GM12878 (cell line): ENCODE data around the gene LRCH4. TPM values are rescaled to one million over a fixed set of nuclear protein-coding genes. Genes with fewer than 3 reads are reported as not detected.
A peak's percentile ranks its signal among the peaks of the same experiment; 100 is the strongest.

Experiments used
- CBFB ChIP-seq: IDR thresholded peaks from 2 replicates; pipeline ENCODE4 v1.6.1; 2016; ENCODE audit warnings: antibody characterized with exemption, low read depth
- LARP7 ChIP-seq: fragments of 450-650 bp; IDR thresholded peaks from 2 replicates; pipeline ENCODE4 v1.6.1; 2017; ENCODE audit warnings: mild to moderate bottlenecking
- ZNF384 ChIP-seq: IDR thresholded peaks from 2 replicates; pipeline ENCODE4 v1.6.1; 2012; ENCODE audit warnings: low read depth, mild to moderate bottlenecking, low read length, improper control_type of control experiment, borderline replicate concordance
- polyA plus RNA-seq, 11 experiments: library from polyadenylated mRNA; depleted of rRNA in 4 of 11; unstranded in 6 of 11; stranded (reverse) in 5 of 11; fragments of >200 nt; fragmentation: Nextera tagmentation in 4 of 11; fragmentation: Illumina TruSeq in 1 of 11; extraction: Ambion mirVana in 4 of 11; extraction: Trizol in 1 of 11; gene quantifications; 1 replicate in 1 of 11; 2 replicates in 10 of 11; pipeline versions ENCODE4 v1.2.1 to v1.2.3, GENCODE V29; 2011 to 2016; ENCODE audit warnings: inconsistent platforms in 2 of 11, missing spikeins in 2 of 11, low read depth in 1 of 11
- total RNA-seq, 4 experiments: library from RNA; depleted of rRNA in 3 of 4; stranded (reverse); fragments of >200 nt in 3 of 4; fragmentation: Illumina TruSeq in 1 of 4; extraction: Trizol in 1 of 4; gene quantifications; 2 replicates each; pipeline versions ENCODE4 v1.2.1 to v1.2.3, GENCODE V29; 2013 to 2021
- TF ChIP-seq, protein P1 (sequence below): fragments of 450-650 bp; IDR thresholded peaks from 2 replicates; pipeline ENCODE4 v1.6.1; 2017; ENCODE audit warnings: low read depth, mild to moderate bottlenecking, moderate library complexity
- TF ChIP-seq, protein P2 (sequence below): fragments of 450-650 bp; IDR thresholded peaks from 2 replicates; pipeline ENCODE4 v1.6.1; 2017; ENCODE audit warnings: mild to moderate bottlenecking, moderate library complexity

LRCH4 gene
- total and polyA plus RNA-seq, 10 of the 15 experiments (the other 5 are each of a cell fraction or from before 2014, with no cell fraction given) = 0.58 to 96.7 (median 28.4) TPM

DNA sequence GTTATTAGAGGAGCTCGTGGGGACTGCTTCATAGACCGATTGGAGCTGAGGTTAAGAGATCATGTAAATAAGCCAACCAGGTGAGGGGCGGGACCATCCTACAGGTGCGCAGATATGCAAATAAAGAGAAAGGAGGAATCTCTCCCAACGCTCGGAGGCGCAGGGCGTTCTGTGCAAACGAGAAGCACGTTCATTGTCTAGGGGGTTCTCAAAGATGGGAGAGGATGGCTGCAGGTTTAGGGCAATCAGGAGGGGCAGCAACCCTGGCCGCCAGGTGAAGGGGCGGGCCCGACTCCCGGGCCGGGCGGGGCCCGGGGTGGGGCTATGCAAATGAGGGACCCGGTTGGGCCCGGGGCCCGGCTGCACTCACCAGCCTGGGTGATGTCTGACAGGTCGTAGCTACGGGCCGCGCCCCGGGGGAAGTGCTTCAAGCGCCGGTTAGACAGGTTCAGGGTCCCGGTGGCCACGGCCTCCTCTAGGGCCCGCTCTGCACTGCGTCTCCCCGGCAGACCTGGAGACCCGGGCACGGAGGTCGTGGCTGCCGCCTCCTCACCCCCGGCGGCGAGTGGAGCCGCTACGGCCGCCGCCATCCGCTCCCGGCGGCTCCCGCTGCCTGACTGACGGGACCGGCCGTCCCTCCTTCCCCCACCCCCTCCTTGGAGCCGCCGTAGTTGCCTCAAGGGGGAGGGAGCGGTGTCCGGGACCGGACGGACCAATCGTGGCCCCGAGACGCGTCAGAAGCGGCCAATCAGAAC is at the start of gene LRCH4 (continued):
- TF ChIP-seq, protein P1, sequence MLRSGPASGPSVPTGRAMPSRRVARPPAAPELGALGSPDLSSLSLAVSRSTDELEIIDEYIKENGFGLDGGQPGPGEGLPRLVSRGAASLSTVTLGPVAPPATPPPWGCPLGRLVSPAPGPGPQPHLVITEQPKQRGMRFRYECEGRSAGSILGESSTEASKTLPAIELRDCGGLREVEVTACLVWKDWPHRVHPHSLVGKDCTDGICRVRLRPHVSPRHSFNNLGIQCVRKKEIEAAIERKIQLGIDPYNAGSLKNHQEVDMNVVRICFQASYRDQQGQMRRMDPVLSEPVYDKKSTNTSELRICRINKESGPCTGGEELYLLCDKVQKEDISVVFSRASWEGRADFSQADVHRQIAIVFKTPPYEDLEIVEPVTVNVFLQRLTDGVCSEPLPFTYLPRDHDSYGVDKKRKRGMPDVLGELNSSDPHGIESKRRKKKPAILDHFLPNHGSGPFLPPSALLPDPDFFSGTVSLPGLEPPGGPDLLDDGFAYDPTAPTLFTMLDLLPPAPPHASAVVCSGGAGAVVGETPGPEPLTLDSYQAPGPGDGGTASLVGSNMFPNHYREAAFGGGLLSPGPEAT = peak; percentile 85
- TF ChIP-seq CBFB = no peak
- TF ChIP-seq LARP7 = peak; percentile 97
- no peak for TF ChIP-seq ZNF384
- TF ChIP-seq, protein P2, sequence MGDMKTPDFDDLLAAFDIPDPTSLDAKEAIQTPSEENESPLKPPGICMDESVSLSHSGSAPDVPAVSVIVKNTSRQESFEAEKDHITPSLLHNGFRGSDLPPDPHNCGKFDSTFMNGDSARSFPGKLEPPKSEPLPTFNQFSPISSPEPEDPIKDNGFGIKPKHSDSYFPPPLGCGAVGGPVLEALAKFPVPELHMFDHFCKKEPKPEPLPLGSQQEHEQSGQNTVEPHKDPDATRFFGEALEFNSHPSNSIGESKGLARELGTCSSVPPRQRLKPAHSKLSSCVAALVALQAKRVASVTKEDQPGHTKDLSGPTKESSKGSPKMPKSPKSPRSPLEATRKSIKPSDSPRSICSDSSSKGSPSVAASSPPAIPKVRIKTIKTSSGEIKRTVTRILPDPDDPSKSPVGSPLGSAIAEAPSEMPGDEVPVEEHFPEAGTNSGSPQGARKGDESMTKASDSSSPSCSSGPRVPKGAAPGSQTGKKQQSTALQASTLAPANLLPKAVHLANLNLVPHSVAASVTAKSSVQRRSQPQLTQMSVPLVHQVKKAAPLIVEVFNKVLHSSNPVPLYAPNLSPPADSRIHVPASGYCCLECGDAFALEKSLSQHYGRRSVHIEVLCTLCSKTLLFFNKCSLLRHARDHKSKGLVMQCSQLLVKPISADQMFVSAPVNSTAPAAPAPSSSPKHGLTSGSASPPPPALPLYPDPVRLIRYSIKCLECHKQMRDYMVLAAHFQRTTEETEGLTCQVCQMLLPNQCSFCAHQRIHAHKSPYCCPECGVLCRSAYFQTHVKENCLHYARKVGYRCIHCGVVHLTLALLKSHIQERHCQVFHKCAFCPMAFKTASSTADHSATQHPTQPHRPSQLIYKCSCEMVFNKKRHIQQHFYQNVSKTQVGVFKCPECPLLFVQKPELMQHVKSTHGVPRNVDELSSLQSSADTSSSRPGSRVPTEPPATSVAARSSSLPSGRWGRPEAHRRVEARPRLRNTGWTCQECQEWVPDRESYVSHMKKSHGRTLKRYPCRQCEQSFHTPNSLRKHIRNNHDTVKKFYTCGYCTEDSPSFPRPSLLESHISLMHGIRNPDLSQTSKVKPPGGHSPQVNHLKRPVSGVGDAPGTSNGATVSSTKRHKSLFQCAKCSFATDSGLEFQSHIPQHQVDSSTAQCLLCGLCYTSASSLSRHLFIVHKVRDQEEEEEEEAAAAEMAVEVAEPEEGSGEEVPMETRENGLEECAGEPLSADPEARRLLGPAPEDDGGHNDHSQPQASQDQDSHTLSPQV = no peak
